ENCODE measurements around the gene RHBDF1.

DNA sequence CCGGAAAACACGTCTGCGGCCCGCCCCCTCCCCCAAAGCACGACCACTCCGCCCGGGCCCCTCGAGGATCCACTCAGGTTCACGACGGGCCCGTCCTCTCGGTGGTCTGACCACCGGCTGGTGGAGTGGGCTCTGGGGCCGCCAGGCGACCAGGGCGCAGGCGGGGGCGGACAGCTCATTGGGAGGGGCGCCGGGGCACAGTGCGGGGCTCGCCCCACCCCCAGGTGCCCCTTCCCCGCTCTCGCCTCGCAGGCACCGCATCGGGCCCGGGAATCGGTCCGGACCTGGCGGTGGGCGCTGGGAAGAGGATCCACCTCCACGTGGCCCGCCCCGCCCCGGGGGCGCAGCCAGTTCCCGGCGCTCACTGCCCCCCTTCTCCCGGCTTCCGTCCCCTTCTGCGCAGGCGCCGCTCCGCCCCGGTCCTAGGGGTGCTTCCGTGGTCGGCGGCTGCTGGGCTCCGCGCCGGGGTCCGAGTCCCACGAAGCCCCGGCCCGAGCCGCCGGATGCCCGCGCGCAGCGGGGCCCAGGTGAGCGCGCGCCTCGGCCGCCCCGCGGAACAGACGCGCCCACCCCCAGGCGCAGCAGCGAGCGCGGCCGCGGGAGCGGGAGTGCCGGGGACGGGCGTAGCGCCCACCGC is 5.5 kb upstream of the RHBDF1 start, which contains the start of gene MPG:
- TF ChIP-seq FOXM1 (IDR thresholded peaks at IDR 0.05; ENCODE audit: borderline replicate concordance, low read depth) (no peak), EP300 (IDR thresholded peaks at IDR 0.05; ENCODE audit: borderline replicate concordance) (no peak), TEAD4 (IDR thresholded peaks at IDR 0.05) (no peak), YY1 (IDR thresholded peaks at IDR 0.05; ENCODE audit: low read depth) (no peak)
